ENCODE measurements around the gene SLC5A5. TPM values are rescaled to one million over a fixed set of nuclear protein-coding genes. Genes with fewer than 3 reads are reported as not detected.

SLC5A5 gene
- total and polyA plus RNA-seq, 4 donors: 0.14 to 0.95 (median 0.15) TPM; not detected in 1

DNA sequence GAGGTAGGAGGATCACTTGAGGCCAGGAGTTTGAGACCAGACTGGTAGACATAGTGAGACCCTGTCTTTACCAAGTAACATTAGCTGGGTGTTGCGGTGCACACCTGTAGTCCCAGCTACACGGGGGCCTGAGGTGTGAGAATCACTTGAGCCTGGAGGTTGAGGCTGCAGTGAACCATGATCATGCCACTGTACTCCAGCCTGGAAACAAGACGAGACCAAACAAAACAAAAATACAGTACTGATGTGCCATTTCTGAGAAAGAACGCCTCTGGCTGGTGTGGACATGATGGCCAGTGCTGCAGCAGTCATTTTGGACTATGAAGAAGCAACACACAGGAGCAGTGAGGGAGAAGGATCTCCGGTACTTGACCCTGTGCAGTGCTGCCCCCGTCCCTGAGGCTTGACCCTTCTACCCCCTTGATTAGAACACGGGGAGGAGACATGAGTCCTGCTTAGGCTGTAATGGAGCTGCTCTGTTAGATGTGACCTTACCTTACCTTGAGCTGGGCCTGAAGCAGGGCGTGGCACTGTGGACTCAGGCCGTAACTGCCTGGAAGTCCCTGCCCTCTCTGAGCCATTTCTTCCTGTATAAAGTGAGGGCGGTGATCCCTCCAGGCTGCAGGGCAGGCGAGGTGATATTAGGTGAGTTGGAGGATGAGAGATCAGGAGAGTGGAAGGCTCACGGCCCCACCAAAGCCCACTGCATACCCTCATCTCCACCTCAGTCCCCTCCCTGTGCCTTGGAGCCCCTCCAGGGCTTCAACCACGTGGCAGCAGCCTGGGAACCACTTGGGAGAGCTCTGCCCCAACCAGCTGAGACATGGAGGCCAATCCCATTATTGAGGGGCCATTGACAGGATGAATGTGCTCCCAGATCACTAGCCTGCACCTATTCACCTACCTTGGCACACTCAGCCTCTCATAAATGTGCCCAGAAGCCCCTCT is 6.1 kb upstream of the SLC5A5 start:
- Histone ChIP-seq H3K9me3 (ENCODE audit: control insufficient read depth in 4 of 4, insufficient read depth in 3 of 4, low read length in 3 of 4) (no peaks in the 10 kb centered on the region), H3K4me1 (ENCODE audit: control insufficient read depth in 5 of 5, insufficient read depth in 5 of 5, low read length in 5 of 5) (peaks cover 0 to 12% (median 3%) of the 10 kb centered on the region in 5 donors), H3K27ac (ENCODE audit: low read depth in 1 of 2, low read length in 1 of 2) (no peak overlapping the region), H3K9ac (ENCODE audit: insufficient read depth in 1 of 2, low read length in 2 of 2) (no peak overlapping the region), H3K36me3 (ENCODE audit: control insufficient read depth in 4 of 4, insufficient read depth in 4 of 4, low read length in 4 of 4) (peaks cover 13 to 36% (median 25%) of the 10 kb centered on the region in 4 donors), H3K4me3 (no peak overlapping the region), H3K27me3 (ENCODE audit: control insufficient read depth in 3 of 3, insufficient read depth in 3 of 3, low read length in 2 of 3) (peaks cover 0 to 22% (median 18%) of the 10 kb centered on the region in 3 donors)
- DNase-seq: no peak
- TF ChIP-seq, protein P1, sequence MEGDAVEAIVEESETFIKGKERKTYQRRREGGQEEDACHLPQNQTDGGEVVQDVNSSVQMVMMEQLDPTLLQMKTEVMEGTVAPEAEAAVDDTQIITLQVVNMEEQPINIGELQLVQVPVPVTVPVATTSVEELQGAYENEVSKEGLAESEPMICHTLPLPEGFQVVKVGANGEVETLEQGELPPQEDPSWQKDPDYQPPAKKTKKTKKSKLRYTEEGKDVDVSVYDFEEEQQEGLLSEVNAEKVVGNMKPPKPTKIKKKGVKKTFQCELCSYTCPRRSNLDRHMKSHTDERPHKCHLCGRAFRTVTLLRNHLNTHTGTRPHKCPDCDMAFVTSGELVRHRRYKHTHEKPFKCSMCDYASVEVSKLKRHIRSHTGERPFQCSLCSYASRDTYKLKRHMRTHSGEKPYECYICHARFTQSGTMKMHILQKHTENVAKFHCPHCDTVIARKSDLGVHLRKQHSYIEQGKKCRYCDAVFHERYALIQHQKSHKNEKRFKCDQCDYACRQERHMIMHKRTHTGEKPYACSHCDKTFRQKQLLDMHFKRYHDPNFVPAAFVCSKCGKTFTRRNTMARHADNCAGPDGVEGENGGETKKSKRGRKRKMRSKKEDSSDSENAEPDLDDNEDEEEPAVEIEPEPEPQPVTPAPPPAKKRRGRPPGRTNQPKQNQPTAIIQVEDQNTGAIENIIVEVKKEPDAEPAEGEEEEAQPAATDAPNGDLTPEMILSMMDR (IDR thresholded peaks at IDR 0.05; ENCODE audit: control extremely low read depth, extremely low read depth): no peak
- no peak for ATAC-seq (ENCODE audit: insufficient read depth, low FRiP score)
- 70 to 77% methylated on average over 13 of the region's 13 CpGs for WGBS, 2 donors

DNA sequence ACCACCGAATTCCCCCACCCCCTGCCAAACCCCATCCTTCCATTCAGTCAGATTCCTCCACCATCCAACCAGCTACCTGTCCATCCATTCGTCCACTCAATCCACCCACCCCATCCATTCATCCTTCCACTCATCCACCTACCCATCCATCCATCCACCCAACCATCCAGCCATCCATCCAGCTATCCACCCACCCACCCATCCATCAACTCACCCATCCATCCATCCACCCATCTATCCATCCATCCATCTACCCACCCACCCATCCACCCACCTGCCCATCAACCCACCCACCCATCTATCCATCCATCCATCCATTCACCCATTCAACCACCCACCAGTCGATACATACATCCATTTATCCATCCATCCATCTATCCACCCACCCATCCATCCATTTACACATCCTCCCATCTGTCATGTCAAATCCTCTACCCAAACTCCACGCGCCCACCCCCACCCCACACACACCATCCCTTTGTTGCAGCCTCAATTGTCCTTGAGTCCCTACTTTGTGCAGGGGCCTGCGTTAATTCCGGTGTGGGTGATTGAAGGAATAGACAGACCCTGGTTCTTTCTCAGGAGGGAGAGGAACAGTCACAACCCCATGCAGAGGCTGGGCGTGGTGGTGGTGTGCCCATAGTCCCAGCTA is 5.3 kb upstream of the SLC5A5 start:
- Histone ChIP-seq H3K9ac (ENCODE audit: insufficient read depth in 1 of 2, low read length in 2 of 2) (no peak overlapping the region), H3K9me3 (ENCODE audit: control insufficient read depth in 4 of 4, insufficient read depth in 3 of 4, low read length in 3 of 4) (no peaks in the 10 kb centered on the region), H3K27ac (ENCODE audit: low read depth in 1 of 2, low read length in 1 of 2) (no peak overlapping the region), H3K36me3 (ENCODE audit: control insufficient read depth in 4 of 4, insufficient read depth in 4 of 4, low read length in 4 of 4) (peaks cover 13 to 36% (median 24%) of the 10 kb centered on the region in 4 donors), H3K27me3 (ENCODE audit: control insufficient read depth in 3 of 3, insufficient read depth in 3 of 3, low read length in 2 of 3) (peaks cover 0 to 30% (median 26%) of the 10 kb centered on the region in 3 donors), H3K4me1 (ENCODE audit: control insufficient read depth in 5 of 5, insufficient read depth in 5 of 5, low read length in 5 of 5) (peaks cover 0 to 5% (median 0%) of the 10 kb centered on the region in 5 donors), H3K4me3 (no peak overlapping the region)
- WGBS, 2 donors: 88 to 89% methylated on average over 8 of the region's 8 CpGs
- TF ChIP-seq, protein P1 (IDR thresholded peaks at IDR 0.05; ENCODE audit: control extremely low read depth, extremely low read depth): no peak
- ATAC-seq (ENCODE audit: insufficient read depth, low FRiP score) (no peak), DNase-seq (no peak)

DNA sequence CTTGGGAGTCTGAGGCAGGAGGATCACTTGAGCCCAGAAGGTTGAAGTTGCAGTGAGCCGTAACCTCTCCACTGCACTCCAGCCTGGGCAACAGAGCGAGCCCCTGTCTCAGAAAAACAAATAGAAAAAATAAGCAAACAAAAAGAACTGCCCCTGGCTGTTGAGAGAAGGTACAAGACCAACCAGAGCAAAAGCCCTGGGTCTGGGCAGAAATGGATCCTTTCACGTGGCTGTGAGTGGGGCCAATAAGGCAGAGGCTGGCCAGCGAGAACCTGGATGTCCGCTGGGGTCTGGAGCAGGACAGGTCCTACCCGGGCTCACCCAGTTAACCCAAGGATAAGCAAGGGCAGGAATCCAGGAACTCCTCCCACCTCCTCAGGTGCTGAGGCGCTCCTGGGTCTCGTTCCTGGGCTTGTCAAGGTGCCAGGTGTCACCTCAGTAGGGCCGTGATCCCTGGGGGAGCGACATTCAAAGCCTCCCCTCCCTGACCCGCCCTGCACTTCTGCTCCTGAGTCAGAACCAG is 4.7 kb upstream of the SLC5A5 start:
- Histone ChIP-seq H3K4me1 (ENCODE audit: control insufficient read depth in 5 of 5, insufficient read depth in 5 of 5, low read length in 5 of 5) (no peaks in the 10 kb centered on the region), H3K9me3 (ENCODE audit: control insufficient read depth in 4 of 4, insufficient read depth in 3 of 4, low read length in 3 of 4) (no peaks in the 10 kb centered on the region), H3K27ac (ENCODE audit: low read depth in 1 of 2, low read length in 1 of 2) (no peak overlapping the region), H3K4me3 (no peak overlapping the region), H3K36me3 (ENCODE audit: control insufficient read depth in 4 of 4, insufficient read depth in 4 of 4, low read length in 4 of 4) (peaks cover 11 to 30% (median 18%) of the 10 kb centered on the region in 4 donors), H3K27me3 (ENCODE audit: control insufficient read depth in 3 of 3, insufficient read depth in 3 of 3, low read length in 2 of 3) (peaks cover 0 to 35% (median 28%) of the 10 kb centered on the region in 3 donors), H3K9ac (ENCODE audit: insufficient read depth in 1 of 2, low read length in 2 of 2) (no peak overlapping the region)
- WGBS, 2 donors: 67 to 73% methylated on average over 11 of the region's 11 CpGs
- DNase-seq (no peak), ATAC-seq (ENCODE audit: insufficient read depth, low FRiP score) (no peak)
- TF ChIP-seq, protein P1 (IDR thresholded peaks at IDR 0.05; ENCODE audit: control extremely low read depth, extremely low read depth): no peak
